ENCODE data around the gene SH3BGRL.

DNA sequence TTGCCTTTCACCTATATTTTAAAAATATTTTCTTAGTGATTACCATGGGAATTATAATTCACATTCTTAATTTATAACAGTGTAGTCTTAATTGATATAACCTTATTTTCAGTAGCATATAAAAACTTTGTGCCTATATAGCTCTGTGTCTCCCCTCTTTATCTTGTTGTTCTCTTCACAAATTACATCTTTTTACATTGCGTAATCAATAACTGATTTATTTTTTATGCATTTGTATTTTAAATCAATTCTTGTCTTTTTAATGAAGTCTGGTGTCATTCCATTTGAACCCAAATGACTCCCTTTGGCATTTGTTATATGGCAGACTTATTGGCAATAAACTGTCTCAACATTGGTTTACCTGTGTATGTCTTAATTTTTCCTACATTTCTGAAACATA lies 137.0 kb downstream of the SH3BGRL start:
- TF ChIP-seq, protein P1, sequence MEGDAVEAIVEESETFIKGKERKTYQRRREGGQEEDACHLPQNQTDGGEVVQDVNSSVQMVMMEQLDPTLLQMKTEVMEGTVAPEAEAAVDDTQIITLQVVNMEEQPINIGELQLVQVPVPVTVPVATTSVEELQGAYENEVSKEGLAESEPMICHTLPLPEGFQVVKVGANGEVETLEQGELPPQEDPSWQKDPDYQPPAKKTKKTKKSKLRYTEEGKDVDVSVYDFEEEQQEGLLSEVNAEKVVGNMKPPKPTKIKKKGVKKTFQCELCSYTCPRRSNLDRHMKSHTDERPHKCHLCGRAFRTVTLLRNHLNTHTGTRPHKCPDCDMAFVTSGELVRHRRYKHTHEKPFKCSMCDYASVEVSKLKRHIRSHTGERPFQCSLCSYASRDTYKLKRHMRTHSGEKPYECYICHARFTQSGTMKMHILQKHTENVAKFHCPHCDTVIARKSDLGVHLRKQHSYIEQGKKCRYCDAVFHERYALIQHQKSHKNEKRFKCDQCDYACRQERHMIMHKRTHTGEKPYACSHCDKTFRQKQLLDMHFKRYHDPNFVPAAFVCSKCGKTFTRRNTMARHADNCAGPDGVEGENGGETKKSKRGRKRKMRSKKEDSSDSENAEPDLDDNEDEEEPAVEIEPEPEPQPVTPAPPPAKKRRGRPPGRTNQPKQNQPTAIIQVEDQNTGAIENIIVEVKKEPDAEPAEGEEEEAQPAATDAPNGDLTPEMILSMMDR (conservative IDR thresholded peaks at IDR 0.05; ENCODE audit: low read length) = no peak
- no peak for TF ChIP-seq EZH2phosphoT487 (IDR thresholded peaks at IDR 0.05; ENCODE audit: borderline replicate concordance, low read depth, low read length)

Data from OCI-LY7 (cell line).